Measurements from ENCODE around the gene CROCC.
"Not testable (repeated sequence)": the region's sequence is repeated elsewhere in the genome, so short reads cannot be mapped to it uniquely, and the experiment has no call there.

The CROCC gene

DNA sequence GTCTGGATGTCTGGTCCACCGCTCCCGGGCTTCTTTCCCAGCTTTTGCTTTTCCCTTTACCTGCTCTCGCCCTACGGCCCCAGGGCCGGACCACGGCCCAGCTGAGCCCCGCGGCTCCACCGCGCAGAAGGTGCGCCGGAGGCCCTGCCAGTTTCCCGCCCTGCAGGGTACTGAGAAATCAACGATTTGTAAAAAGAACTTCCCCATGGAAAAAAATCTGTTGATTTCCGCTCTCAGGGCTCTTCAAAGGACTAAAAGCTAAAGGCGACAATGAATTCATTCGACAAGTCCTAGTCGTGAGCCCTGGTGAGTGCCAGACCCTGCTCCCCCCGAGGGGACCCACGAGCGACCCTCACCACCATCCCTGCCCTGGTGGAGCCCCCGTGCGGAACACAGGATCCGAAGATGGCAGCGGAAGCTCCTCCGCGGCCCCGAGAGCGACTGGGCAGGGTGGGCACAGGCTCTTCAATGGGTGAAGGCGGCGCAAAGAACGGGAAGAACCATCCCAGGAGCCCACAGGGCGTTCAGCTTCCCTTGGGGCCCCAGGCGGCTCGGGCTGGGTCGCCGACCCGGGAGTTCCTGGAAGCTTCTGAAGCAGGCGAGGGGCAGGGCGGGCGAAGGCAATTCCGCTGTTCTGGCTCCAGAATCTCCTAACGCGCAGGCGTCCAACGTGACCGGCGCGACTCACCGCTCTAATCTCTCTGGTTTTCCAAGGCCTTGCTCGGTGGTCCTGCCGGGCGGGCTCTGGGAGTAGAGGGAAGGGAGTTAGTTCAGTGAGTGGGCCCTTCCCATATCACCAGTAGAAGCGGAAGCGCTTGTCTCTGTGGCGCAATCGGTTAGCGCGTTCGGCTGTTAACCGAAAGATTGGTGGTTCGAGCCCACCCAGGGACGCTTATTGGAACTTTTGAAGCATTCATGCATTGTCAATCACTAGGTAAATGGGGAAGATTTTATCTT, 32.6 kb upstream of the CROCC start:
- DNase-seq (ENCODE audit: insufficient read length, low spot score) (no peak), FAIRE-seq (no peak)
- no peak for TF ChIP-seq TAF1 (IDR thresholded peaks at IDR 0.05; ENCODE audit: low read depth, low read length)
- no peak for TF ChIP-seq POLR2A (IDR thresholded peaks at IDR 0.05; ENCODE audit: low read depth, low read length)
- TF ChIP-seq SPI1 (IDR thresholded peaks at IDR 0.05; ENCODE audit: low read depth, low read length), result no peak
- no peak for TF ChIP-seq PAX5 (IDR thresholded peaks at IDR 0.05; ENCODE audit: insufficient read depth, low read length, severe bottlenecking)
- no peak for TF ChIP-seq POLR2AphosphoS5 (IDR thresholded peaks at IDR 0.05; ENCODE audit: low read depth, low read length)
- TF ChIP-seq POU2F2 (IDR thresholded peaks at IDR 0.05; ENCODE audit: low read depth, low read length), result no peak

DNA sequence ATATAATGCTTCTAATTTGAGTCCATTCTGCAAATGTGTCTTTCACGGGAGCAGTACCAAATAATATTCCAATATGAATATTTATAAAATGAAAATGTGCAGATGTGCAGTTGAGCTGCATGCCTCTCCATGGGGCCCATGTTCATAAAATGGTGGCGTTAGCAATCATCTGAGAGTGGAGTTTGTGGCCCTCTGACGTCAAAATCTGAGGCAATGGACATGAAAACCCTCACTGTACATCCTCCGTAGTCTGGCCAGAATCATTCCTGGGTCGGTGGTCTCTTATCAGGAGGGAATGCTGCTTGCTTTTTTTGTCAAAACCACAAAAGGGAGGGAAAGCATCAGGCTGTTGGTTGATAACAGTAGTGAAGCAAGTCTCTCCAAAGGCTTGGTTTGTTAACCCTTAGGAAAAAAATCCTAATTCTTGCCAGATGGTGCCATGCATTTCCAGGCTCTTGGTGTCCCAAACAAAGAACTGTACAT, 31.2 kb upstream of the CROCC start:
- FAIRE-seq; DNase-seq (ENCODE audit: insufficient read length, low spot score): not testable (repeated sequence)

DNA sequence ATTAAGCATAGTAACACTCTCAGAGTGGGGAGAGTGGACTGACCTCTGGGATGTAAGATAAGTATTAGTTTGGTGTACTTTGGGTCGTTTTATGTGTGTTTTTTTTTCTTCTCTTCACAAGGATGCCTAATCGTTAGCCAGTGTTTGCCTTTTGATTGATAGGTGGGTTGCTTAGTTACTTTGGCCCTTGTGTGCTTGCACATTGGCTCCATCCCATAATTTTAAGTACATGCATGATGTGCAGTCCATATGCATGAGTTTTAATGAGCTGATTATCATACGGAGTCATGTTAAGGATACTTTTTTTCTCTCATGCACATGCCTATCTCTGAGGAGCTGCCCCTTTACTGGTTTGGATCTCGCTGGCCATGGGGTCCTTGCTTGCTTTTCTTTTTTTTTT, 30.7 kb upstream of the CROCC start:
- not testable (repeated sequence) for DNase-seq (ENCODE audit: insufficient read length, low spot score); FAIRE-seq

DNA sequence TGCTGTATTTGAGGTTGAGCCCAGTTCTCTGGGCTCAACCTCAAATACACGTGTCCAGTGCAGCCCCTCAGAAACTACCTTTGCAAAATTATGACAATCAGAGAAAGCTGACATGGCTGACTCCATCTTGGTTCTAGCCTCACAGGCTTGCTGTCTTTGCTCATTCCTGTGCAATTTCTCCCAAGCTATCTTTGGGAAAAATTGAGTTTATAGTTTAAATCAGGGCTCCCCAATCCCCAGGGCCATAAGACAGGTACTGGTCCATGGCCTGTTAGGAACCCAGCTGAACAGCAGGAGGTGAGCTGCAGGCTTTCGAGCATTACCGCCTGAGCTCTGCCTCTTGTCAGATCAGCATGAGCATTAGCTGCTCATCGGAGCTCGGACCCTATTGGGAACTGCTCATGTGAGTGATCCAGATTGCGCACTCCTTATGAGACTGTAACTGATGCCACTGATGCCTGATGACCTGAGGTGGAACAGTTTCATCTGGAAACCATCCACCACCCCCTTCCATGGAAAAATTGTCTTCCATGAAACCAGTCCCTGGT, 28.7 kb upstream of the CROCC start:
- not testable (repeated sequence) for FAIRE-seq; DNase-seq (ENCODE audit: insufficient read length, low spot score)

DNA sequence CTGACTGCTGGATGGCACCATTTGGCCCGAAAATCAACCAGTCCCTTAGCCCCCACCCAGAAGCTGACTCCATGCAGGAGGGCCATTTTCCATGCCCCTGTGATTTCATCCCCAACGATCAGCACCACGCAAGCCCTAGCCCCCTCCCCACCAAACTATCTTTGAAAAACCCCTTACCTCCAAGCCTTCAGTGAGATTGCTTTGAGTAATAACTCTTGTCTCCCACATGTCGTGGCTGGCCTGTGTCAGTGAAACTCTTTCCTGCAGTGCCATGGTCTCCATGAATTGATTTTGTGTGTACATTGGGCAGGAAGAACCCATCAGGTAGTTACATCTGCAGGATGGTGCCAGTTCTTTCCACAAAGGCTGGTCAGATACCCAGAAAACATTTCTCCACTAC, 27.9 kb upstream of the CROCC start:
- DNase-seq (ENCODE audit: insufficient read length, low spot score); FAIRE-seq: not testable (repeated sequence)

DNA sequence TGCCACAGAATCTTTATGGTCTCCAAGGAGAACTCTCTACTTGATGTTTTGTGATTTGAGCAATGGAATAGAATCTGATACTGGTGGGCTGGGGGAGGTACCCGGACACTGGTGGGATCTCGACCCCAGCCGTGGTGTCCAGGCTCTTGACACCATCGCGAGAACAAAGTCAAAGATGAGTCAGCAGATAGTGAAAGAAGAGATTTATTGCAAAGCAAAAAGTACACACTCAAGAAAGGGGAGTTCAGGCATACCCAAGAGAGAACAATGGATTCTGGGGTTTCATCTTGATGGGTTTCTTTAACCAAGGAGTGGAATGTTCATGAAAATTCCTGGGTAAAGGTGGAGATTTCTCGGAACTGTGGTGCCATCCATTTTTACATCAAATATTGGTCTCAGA, 27.4 kb upstream of the CROCC start:
- DNase-seq (ENCODE audit: insufficient read length, low spot score); FAIRE-seq: not testable (repeated sequence)

DNA sequence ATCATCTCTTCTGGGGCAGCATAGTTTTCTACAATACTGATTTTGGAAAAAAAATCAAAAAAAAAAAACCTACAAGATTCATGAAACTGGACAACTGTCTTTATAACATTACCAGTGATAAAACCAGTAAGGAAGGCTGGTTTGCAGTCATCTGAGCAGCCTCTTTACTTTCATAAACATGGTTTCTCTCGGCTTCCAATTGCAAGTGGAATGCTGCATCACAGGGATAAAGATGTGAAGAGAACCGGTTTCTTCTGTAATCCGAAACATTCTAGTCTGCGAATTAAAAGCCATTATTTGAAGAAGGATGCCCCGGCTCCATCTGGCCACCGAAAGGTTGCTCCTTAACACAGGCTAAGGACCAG, 26.5 kb upstream of the CROCC start:
- FAIRE-seq; DNase-seq (ENCODE audit: insufficient read length, low spot score): not testable (repeated sequence)

DNA sequence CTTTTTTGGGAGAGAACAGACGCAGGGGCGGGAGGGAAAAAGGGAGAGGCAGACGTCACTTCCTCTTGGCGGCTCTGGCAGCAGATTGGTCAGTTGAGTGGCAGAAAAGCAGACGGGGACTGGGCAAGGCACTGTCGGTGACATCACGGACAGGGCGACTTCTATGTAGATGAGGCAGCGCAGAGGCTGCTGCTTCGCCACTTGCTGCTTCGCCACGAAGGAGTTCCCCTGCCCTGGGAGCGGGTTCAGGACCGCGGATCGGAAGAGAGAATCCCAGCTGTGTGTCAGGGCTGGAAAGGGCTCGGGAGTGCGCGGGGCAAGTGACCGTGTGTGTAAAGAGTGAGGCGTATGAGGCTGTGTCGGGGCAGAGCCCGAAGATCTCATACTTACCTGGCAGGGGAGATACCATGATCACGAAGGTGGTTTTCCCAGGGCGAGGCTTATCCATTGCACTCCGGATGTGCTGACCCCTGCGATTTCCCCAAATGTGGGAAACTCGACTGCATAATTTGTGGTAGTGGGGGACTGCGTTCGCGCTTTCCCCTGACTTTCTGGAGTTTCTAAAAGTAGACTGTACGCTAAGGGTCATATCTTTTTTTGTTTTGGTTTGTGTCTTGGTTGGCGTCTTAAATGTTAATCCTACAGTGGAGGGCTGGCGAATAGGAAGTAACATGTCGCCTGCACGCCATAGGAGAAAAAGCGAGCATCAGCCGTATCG, 26.0 kb upstream of the CROCC start, which contains the start of gene RNU1-2:
Gene RNU1-2 (plus strand): TSS at position 383 of the 718 bp plus-strand sequence.
- not testable (repeated sequence) for DNase-seq (ENCODE audit: insufficient read length, low spot score)
- peak; percentile 63 for FAIRE-seq

DNA sequence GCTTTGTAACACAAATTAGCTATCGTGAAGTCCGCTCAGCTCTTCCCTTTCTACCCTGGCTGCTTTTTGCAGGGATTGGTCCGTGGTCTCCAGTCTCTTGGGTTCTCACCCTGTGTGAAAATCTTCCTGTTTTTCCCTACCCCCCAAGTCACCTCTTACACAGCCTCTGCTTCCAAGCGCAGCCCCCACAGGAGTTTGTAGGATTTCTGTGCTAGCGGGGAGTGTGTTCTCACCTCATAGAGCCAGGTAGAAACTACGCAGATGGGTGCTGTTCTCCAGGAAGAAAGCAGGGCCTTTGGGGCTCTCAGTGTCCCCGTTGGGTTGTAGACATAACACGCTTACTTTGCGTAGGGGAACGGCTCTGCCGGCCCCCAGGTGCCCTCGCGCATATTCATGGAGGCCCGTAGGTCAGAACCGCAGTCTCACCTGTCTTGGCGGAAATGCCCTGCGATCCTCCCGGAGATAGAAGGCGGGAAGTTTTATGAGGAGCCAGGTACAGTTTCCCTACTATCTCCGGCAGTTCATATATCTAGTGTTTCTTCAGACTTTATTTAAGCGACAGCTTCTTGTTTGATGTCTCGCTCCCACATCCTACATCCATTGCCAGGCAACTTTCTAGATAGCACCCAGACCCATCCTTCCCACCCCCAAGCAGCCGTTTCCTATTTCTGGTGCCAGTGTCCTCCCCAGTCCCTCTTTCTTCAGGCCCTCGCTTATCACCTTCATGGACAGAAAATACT, 25.2 kb upstream of the CROCC start:
- FAIRE-seq, result not testable (repeated sequence)

More for the DNA sequence above, 26.0 kb upstream of the CROCC start, which contains the start of gene RNU1-2:
- TF ChIP-seq TAF1 (IDR thresholded peaks at IDR 0.05; ENCODE audit: low read depth, low read length) (peak; percentile 39; the same call in 1 of the 2 replicates), POLR2AphosphoS5 (IDR thresholded peaks at IDR 0.05; ENCODE audit: low read depth, low read length) (peak; percentile 95), POU2F2 (IDR thresholded peaks at IDR 0.05; ENCODE audit: low read depth, low read length) (peak; percentile 90; the same call in 1 of the 2 replicates), POLR2A (IDR thresholded peaks at IDR 0.05; ENCODE audit: low read depth, low read length) (peak; percentile 91)

DNA sequence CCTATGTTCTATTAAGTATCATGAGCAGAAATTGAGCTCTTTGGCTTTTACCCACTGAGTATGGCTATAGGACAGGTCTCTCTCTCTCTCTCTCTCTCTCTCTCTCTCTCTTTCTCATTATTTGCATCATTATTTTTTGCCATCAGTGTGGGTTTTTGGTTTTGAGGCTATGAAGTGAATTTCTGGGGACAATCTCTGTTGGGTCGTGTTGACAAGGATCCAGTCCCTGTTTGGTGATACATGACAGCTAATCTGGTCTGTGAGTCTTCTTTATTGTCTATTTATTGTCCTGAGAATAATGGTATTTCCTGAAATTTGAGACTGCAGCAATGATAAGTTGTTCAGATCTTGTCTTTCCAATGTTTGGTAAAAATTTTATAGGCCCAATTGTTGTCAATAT, 24.1 kb upstream of the CROCC start:
- not testable (repeated sequence) for FAIRE-seq

More for the DNA sequence above, 25.2 kb upstream of the CROCC start:
- not testable (repeated sequence) for DNase-seq (ENCODE audit: insufficient read length, low spot score)
- peak; percentile 83; the same call in 1 of the 2 replicates for TF ChIP-seq POU2F2 (IDR thresholded peaks at IDR 0.05; ENCODE audit: low read depth, low read length)
- peak; percentile 87 for TF ChIP-seq POLR2A (IDR thresholded peaks at IDR 0.05; ENCODE audit: low read depth, low read length)
- TF ChIP-seq POLR2AphosphoS5 (IDR thresholded peaks at IDR 0.05; ENCODE audit: low read depth, low read length), result peak; percentile 72; the same call in 1 of the 2 replicates

DNA sequence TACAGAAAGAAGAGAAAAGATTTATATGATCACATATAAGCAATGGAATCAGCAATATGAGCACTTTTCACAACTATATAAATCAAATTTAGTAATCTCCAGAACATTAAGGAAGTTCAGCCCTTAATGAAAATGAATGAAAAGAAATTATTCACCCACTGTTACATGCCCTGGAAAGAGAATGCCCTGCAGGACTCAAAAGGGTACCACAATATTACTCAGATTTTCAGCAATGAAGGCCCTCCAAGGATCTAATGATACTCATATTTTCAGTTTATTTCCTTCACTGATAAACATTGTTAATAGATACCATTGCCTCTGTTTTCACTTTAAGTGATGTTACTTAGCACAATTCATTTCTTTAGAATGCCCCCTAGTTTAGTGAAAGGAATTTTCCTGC, 23.4 kb upstream of the CROCC start:
- FAIRE-seq; DNase-seq (ENCODE audit: insufficient read length, low spot score): not testable (repeated sequence)

More for the DNA sequence above, 24.1 kb upstream of the CROCC start:
- DNase-seq (ENCODE audit: insufficient read length, low spot score), result not testable (repeated sequence)

DNA sequence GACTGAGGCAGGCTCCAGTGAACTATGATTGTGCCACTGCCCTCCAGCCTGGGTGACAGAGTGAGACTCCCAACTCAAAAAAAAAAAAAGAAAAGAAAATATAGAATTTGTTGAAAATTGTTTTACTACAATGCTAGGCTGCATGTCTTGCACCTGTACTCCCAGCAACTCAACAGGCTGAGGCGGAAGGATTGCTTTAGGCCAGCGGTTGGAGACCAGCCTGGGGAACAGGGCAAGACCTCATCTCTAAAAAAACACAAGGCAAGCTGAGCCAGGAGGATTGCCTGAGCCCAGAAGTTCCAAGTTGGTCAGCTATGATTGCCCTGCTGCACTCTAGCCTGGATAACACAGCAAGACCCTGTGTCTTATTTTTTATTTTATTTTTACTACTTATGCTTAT, 22.7 kb upstream of the CROCC start:
- FAIRE-seq, result not testable (repeated sequence)

More for the DNA sequence above, 22.7 kb upstream of the CROCC start:
- not testable (repeated sequence) for DNase-seq (ENCODE audit: insufficient read length, low spot score)
